ENCODE data around the gene C1QTNF3.
"Not testable (repeated sequence)": the region's sequence is repeated elsewhere in the genome, so short reads cannot be mapped to it uniquely, and the experiment has no call there.

DNA sequence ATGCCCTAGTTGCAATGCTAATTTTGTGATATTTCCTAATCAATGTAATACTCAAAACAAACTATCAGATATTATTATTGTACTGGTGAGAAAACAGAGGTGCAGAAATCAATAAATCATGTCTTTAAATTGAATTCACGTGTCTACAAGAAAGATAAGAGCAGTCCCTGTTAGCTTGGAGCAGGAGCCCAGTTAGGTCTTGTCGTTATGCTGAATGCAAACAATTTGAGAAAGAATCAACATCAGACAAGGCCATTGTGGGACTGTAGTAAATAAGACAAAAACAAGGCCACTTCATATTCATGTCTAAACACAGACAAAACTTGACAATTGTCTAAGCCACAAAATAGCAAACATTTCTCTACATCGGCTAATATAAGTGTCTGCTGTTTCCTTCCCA is 31.1 kb upstream of the C1QTNF3 start:
- not testable (repeated sequence) for TF ChIP-seq CTCF, POLR2A (IDR thresholded peaks at IDR 0.05)
